Measurements from ENCODE around the gene TSPAN9. TPM values are rescaled to one million over a fixed set of nuclear protein-coding genes. Genes with fewer than 3 reads are reported as not detected.

Gene TSPAN9
- total RNA-seq, 1 donor = 13.0 TPM

DNA sequence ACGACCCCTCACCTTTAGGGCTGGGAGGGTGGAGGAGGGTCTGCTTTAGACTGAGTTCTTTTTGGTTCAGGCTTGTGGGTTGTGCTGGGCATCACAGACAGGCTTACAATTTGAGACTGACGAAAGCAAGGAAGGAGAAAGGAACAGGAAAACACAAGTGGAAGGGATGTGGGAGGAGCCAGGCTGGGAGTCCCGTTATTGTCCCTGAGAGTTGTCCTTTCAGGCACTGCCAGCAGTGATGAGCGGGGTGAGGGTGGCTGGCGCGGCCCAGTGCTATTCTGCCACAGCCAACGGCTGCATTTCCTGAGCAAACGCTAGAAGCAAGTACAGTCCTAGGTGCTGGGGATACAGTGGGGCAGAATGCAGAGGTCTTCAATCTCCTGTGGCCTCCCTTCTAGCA, 29.2 kb upstream of the TSPAN9 start:
- no peak for TF ChIP-seq CTCF (IDR thresholded peaks at IDR 0.05; ENCODE audit: extremely low read depth, low read depth, low read length)
- DNase-seq (ENCODE audit: insufficient read length, low spot score, missing footprints) = peak; percentile 69
- Histone ChIP-seq H4K20me1 (ENCODE audit: insufficient read depth, low read length) (no peaks in the 10 kb centered on the region), H3K9me3 (ENCODE audit: low read depth, low read length) (no peaks in the 10 kb centered on the region), H3K27me3 (ENCODE audit: insufficient read depth, low read length) (no peaks in the 10 kb centered on the region), H3K36me3 (ENCODE audit: insufficient read depth, low read length) (peaks cover 2% of the 10 kb centered on the region), H3K4me2 (ENCODE audit: insufficient read depth, low read length) (no peak overlapping the region), H3K79me2 (ENCODE audit: insufficient read depth, low read length) (no peaks in the 10 kb centered on the region), H3K4me1 (ENCODE audit: insufficient read depth, low read length) (no peaks in the 10 kb centered on the region), H3K27ac (ENCODE audit: low read depth, low read length) (no peak overlapping the region), H3K4me3 (ENCODE audit: insufficient read depth, low read length) (no peak overlapping the region), H2AFZ (ENCODE audit: low read length) (no peak overlapping the region)

DNA sequence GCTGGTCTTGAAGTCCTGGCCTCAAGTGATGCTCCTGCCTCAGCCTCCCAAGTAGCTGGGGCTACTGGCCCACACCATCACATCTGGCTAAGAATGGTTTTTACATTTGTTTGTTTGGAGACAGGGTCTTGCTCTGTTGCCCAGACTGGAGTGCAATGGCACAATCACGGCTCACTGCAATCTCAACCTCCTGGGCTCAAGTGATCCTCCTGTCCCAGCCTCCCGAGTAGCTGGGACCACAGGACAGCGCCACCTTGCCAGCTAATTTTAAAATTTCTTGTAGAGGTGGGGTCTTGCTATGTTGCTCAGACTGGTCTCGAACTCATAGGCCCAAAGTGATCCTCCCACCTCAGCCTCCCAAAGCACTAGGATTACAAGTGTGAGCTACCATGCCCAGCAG, 28.6 kb upstream of the TSPAN9 start:
- H3K4me2 ChIP-seq (ENCODE audit: insufficient read depth, low read length) = no peak overlapping the region
- H4K20me1 ChIP-seq (ENCODE audit: insufficient read depth, low read length) = no peaks in the 10 kb centered on the region
- H3K27me3 ChIP-seq (ENCODE audit: insufficient read depth, low read length) = no peaks in the 10 kb centered on the region
- H3K27ac ChIP-seq (ENCODE audit: low read depth, low read length) = no peak overlapping the region
- TF ChIP-seq CTCF (IDR thresholded peaks at IDR 0.05; ENCODE audit: extremely low read depth, low read depth, low read length) = no peak
- H3K36me3 ChIP-seq (ENCODE audit: insufficient read depth, low read length) = peaks cover 2% of the 10 kb centered on the region
- H3K9me3 ChIP-seq (ENCODE audit: low read depth, low read length) = no peaks in the 10 kb centered on the region
- H2AFZ ChIP-seq (ENCODE audit: low read length) = no peak overlapping the region
- no peaks in the 10 kb centered on the region for H3K79me2 ChIP-seq (ENCODE audit: insufficient read depth, low read length)
- no peak for DNase-seq (ENCODE audit: insufficient read length, low spot score, missing footprints)
- H3K4me1 ChIP-seq (ENCODE audit: insufficient read depth, low read length) = no peaks in the 10 kb centered on the region
- no peak overlapping the region for H3K4me3 ChIP-seq (ENCODE audit: insufficient read depth, low read length)

DNA sequence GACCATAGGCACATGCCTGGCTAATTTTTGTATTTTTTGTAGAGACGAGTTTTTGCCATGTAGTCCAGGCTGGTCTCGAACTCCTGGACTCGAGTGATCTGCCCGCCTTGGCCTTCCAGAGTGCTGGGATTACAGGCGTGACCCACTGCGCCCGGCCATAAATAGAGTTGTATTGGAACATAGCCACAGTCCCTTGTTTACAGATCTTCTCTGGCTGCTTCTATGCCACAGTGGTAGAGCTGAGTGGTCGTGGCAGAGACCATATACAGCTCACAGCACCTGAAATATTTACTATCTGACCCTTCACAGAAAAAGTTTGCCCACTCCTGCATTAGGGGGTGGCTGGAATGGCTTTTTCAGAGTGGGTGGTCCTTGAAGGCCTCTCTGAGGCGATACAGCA, 28.0 kb upstream of the TSPAN9 start:
- no peak overlapping the region for H3K4me2 ChIP-seq (ENCODE audit: insufficient read depth, low read length)
- DNase-seq (ENCODE audit: insufficient read length, low spot score, missing footprints) = peak; percentile 71
- no peaks in the 10 kb centered on the region for H3K36me3 ChIP-seq (ENCODE audit: insufficient read depth, low read length)
- H3K27ac ChIP-seq (ENCODE audit: low read depth, low read length) = no peak overlapping the region
- no peaks in the 10 kb centered on the region for H4K20me1 ChIP-seq (ENCODE audit: insufficient read depth, low read length)
- H3K4me3 ChIP-seq (ENCODE audit: insufficient read depth, low read length) = no peak overlapping the region
- no peak for TF ChIP-seq CTCF (IDR thresholded peaks at IDR 0.05; ENCODE audit: extremely low read depth, low read depth, low read length)
- H3K27me3 ChIP-seq (ENCODE audit: insufficient read depth, low read length) = no peaks in the 10 kb centered on the region
- H3K9me3 ChIP-seq (ENCODE audit: low read depth, low read length) = no peaks in the 10 kb centered on the region
- no peaks in the 10 kb centered on the region for H3K79me2 ChIP-seq (ENCODE audit: insufficient read depth, low read length)
- H2AFZ ChIP-seq (ENCODE audit: low read length) = no peak overlapping the region
- H3K4me1 ChIP-seq (ENCODE audit: insufficient read depth, low read length) = no peaks in the 10 kb centered on the region

- no peak overlapping the region for H3K4me2 ChIP-seq (ENCODE audit: insufficient read depth, low read length)
- H3K4me3 ChIP-seq (ENCODE audit: insufficient read depth, low read length) = no peak overlapping the region
- H3K9me3 ChIP-seq (ENCODE audit: low read depth, low read length) = no peaks in the 10 kb centered on the region
- TF ChIP-seq CTCF (IDR thresholded peaks at IDR 0.05; ENCODE audit: extremely low read depth, low read depth, low read length) = no peak
- H3K36me3 ChIP-seq (ENCODE audit: insufficient read depth, low read length) = no peaks in the 10 kb centered on the region
- no peaks in the 10 kb centered on the region for H3K4me1 ChIP-seq (ENCODE audit: insufficient read depth, low read length)
- peak; percentile 72 for DNase-seq (ENCODE audit: insufficient read length, low spot score, missing footprints)
- H3K27me3 ChIP-seq (ENCODE audit: insufficient read depth, low read length) = no peaks in the 10 kb centered on the region
- no peak overlapping the region for H2AFZ ChIP-seq (ENCODE audit: low read length)
- H4K20me1 ChIP-seq (ENCODE audit: insufficient read depth, low read length) = no peaks in the 10 kb centered on the region
- H3K27ac ChIP-seq (ENCODE audit: low read depth, low read length) = no peak overlapping the region
- no peaks in the 10 kb centered on the region for H3K79me2 ChIP-seq (ENCODE audit: insufficient read depth, low read length)
Measured at GRCh38 chr12:3049611-3050249, 27.4 kb upstream of the TSPAN9 start.

All from osteoblast (primary cell).